Testis (tissue), 3 donors: ENCODE measurements around the gene SSC4D. TPM values are rescaled to one million over a fixed set of nuclear protein-coding genes. Genes with fewer than 3 reads are reported as not detected.
"Not testable (repeated sequence)": the region's sequence is repeated elsewhere in the genome, so short reads cannot be mapped to it uniquely, and the experiment has no call there.

Experiments
- DNase-seq: peaks from one replicate; pipeline ENCODE4 v3.0.0-alpha.2; 2019
- H3K27ac ChIP-seq, 2 donors: fragments of 200-600 bp; sonication (generic); one replicate each; pipeline ENCODE4 v1.5.1; 2019
- H3K27me3 ChIP-seq: fragments of 200-600 bp; sonication (generic); one replicate; pipeline ENCODE4 v1.5.1; 2019
- H3K36me3 ChIP-seq: fragments of 200-600 bp; sonication (generic); one replicate; pipeline ENCODE4 v1.5.1; 2017; ENCODE audit warnings: low read depth; ENCODE audit errors: missing control alignments
- H3K4me1 ChIP-seq: fragments of 200-600 bp; sonication (generic); one replicate; pipeline ENCODE4 v1.5.1; 2019
- H3K4me3 ChIP-seq, 2 donors: fragments of 200-600 bp; sonication (generic); one replicate each; pipeline ENCODE4 v1.5.1; 2017 to 2019
- H3K9me3 ChIP-seq: fragments of 200-600 bp; sonication (generic); one replicate; pipeline ENCODE4 v1.5.1; 2017
- CTCF ChIP-seq, 3 experiments: fragments of 450-650 bp in 2 of 3; fragments of 200-600 bp in 1 of 3; sonication (generic) in 1 of 3; IDR thresholded peaks; one replicate each; pipeline ENCODE4 v1.5.1; 2016 to 2019; ENCODE audit warnings: antibody characterized with exemption in 3 of 3, mild to moderate bottlenecking in 2 of 3, moderate library complexity in 1 of 3
- POLR2A ChIP-seq: fragments of 450-650 bp; IDR thresholded peaks from one replicate; pipeline ENCODE4 v1.6.1; 2017; ENCODE audit warnings: antibody characterized with exemption, mild to moderate bottlenecking, moderate library complexity
- WGBS, 2 donors: methylation state at CpG; one replicate each; pipeline ENCODE4 v1.1.5; 2018; 5-methylcytosine and 5-hydroxymethylcytosine counted together
- intact Hi-C: fragments of 100-400 bp; cut with DNase I; formaldehyde crosslinking; loops from one replicate; pipeline ENCODE4 v1.15.1; 2023; ENCODE audit warnings: low total_unique reads
- polyA plus RNA-seq: library from polyadenylated mRNA; stranded (reverse); fragments of 350-450 nt; fragmentation: Illumina TruSeq; extraction: RNeasy Lipid Tissue Mini Kit (QIAGEN cat#74804); gene quantifications from one replicate; pipeline ENCODE4 v1.2.3, GENCODE V29; 2014; ENCODE audit warnings: low read depth, low replicate concordance; ENCODE audit not compliant: insufficient read depth
- total RNA-seq, 2 donors: library from RNA; depleted of rRNA; stranded (reverse); fragments of >200 nt; gene quantifications; one replicate each; pipeline ENCODE4 v1.2.3, GENCODE V29; 2016

Gene SSC4D
- total and polyA plus RNA-seq, 3 donors from 2014 or later: 1.8 to 2.8 (median 2.3) TPM

DNA sequence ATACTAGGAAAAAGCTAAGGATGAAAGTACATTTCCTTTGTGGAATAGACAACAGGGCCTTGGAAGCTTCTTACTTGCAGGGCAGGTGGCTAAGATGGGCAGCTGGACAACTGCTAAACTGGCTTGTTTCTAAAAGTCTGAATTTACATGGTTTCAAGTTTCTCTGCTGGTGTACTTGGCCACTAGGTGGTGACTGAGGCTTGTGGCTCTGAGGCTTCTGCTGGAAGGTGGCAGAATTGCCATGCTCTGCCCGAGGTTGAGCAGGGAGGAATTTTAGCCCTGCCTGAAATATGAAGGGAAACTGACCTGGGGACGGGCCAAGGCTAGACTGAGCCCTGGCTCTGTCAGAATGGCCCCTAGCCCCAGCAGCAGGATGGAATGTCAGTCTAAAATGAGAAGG lies 28.4 kb upstream of the SSC4D start:
- H3K4me3 ChIP-seq, H3K36me3 ChIP-seq, H3K4me1 ChIP-seq, intact Hi-C loops, H3K9me3 ChIP-seq, H3K27me3 ChIP-seq, H3K27ac ChIP-seq: not testable (repeated sequence)
- peak in 2 of 3 experiments; percentile 42 to 73 for TF ChIP-seq CTCF (IDR thresholded peaks at IDR 0.05)
- WGBS, 2 donors: 55% methylated on average over 2 of the region's 2 CpGs; no CpG with 5 or more reads in 1 of the 2 donors
- DNase-seq: peak; percentile 85

DNA sequence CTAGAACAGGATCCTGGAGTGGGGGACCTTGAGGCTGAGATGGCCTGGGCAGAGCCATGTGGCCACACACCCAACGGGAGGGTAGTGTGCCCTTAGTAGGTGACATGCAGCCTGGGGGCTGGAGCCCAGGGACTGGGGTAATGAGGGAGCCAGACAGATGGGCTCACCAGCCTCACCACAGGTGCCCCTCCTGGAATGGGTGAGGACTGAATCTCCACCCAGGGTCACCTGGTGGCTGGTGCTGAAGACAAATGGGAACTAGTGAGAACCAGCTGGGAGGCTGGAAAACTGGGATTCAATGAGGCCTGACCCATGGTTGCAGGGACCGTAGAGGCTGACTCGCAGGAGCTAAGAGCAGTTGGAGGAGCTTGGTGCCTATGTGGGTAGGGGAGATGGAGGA lies 21.3 kb upstream of the SSC4D start:
- H3K9me3 ChIP-seq: no peaks in the 10 kb centered on the region
- intact Hi-C loops: no loop called here
- no peaks in the 10 kb centered on the region for H3K27me3 ChIP-seq
- 86 to 97% methylated on average over 3 of the region's 3 CpGs for WGBS, 2 donors
- no peak overlapping the region for H3K4me3 ChIP-seq
- no peaks in the 10 kb centered on the region for H3K36me3 ChIP-seq
- DNase-seq: no peak
- TF ChIP-seq CTCF (IDR thresholded peaks at IDR 0.05): no peak
- H3K4me1 ChIP-seq: no peaks in the 10 kb centered on the region
- no peak overlapping the region for H3K27ac ChIP-seq

DNA sequence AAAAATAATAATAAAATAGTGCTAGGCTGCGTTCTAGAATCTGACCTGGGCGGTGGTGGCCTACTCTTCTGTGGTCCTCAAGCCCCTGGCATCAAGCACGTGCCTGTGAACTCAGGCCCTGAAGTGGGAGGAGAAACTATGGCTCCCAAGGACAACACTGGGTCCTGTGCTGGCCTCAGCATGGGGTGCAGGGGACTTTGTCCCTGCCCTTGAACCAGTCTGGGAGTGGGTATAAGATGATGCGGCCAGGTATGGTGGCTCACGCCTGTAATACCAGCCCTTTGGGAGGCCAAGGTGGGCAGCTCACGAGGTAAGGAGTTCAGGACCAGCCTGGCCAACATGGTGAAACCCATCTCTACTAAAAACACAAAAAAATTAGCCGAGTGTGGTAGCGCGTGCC lies 20.7 kb upstream of the SSC4D start:
- 89 to 96% methylated on average over 9 of the region's 9 CpGs for WGBS, 2 donors
- Histone ChIP-seq H3K36me3 (no peaks in the 10 kb centered on the region), H3K27ac (no peak overlapping the region), H3K27me3 (no peaks in the 10 kb centered on the region), H3K4me1 (no peaks in the 10 kb centered on the region), H3K4me3 (no peak overlapping the region), H3K9me3 (no peaks in the 10 kb centered on the region)
- intact Hi-C loops: no loop called here
- TF ChIP-seq POLR2A (no peak), CTCF (IDR thresholded peaks at IDR 0.05) (no peak)
- no peak for DNase-seq

DNA sequence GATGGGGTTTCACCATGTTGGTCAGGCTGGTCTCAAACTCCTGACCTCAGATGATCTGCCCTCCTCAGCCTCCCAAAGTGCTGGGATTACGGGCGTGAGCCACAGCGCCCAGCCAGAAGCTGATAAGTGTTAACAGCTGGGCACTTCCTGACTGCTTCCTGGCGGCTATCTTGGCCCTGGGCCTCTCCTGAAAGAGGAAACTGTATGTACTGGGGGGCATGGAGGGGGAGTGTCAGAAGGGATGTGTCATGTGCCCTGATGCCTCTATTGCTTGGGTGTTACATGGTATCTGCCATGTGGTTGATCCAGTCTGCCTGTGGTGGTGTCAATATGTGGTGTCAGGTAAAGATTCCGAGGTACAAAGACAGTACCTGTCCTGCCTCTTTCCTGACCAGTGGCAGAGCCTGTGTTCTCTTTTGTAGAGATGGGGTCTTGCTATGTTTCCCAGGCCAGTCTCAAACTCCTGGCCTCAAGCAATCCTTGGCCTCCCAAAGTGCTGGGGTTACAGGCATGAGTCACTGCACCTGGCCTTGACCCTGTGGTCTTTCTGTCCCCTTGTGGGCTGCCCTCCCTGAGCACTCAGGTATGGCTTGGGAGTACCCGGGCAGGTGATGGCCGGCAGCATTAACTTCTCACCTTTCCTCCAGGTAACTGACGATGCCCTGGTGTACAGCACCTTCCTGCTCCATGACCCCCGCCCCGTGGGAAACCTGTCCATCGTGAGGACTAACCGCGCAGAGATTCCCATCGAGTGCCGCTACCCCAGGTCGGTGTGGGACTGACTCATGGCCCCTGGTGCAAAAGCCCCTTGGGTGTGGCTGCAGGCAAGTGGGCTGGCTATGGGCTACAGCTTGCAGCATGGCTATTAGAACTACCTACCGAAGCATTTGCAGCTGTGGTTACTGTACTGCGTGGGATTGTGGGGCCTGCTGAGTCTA lies 19.6 kb upstream of the SSC4D start:
- no peak overlapping the region for H3K27ac ChIP-seq
- intact Hi-C loops: no loop called here
- 73 to 89% methylated on average over 8 to 18 of the region's 18 CpGs for WGBS, 2 donors
- no peak overlapping the region for H3K4me3 ChIP-seq
- no peaks in the 10 kb centered on the region for H3K27me3 ChIP-seq
- H3K9me3 ChIP-seq: no peaks in the 10 kb centered on the region
- no peaks in the 10 kb centered on the region for H3K4me1 ChIP-seq
- no peak for TF ChIP-seq POLR2A
- no peak for TF ChIP-seq CTCF (IDR thresholded peaks at IDR 0.05)
- no peak for DNase-seq
- no peaks in the 10 kb centered on the region for H3K36me3 ChIP-seq
